Activated CD4-positive, alpha-beta T cell treated with anti-CD3 and anti-CD28 coated beads for 48 hours (primary cell): ENCODE results near the gene SLC34A1.
A peak's percentile ranks its signal among the peaks of the same experiment; 100 is the strongest.

Experiments
- DNase-seq: peaks from one replicate; pipeline ENCODE4 v3.0.0-alpha.2; 2020

The SLC34A1 gene

DNA sequence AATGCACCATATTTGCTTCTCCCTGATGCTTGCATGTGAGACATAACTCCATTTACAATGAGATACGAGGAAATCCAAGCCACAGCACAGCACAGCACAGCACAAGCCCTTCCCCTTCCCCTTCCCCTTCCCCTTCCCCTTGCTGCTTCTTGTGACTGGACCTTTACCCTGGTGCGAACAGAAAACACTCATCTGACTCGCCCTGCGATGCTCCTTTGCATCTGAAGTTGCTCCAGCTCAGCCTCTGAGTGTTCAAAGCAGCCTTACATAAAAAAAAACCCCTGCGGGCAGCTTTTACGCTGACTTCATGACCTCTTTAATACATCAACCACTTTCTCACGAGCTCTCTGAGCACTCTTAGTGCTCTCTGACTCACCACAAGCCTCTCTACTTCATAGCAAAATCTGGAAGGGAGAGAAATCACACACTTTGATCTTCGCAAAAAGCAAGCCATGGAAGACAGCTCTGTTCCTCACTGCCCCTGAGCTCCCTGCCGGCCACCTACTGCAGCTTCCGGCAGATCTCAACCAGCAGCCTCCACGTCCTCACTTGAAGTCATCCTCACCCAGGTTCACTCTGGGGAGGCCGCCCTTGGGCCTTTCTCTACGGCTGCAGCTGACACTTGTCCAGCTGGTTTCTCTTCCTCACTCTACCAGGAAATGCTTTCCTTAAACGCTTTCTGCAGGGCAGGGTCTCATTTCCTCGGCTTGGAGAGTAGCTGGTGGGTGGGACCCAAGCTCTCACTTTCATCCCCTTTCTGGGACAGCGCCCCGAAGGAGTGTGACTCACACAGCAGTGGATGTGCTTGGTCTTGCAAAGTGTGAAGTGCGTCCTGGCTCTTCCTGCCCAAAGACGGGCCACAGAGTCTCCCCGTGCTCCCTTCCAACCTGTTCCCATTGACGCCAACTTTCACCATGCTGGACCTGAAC is 5.3 kb downstream of the SLC34A1 start:
- peak; percentile 66 for DNase-seq

GRCh38 chr5:177390363-177391300 is 6.4 kb downstream of the SLC34A1 start:
- peak; percentile 92 for DNase-seq

GRCh38 chr5:177392765-177393164 is 8.5 kb downstream of the SLC34A1 start:
- no peak for DNase-seq

- DNase-seq: no peak
These were observed 9.1 kb downstream of the SLC34A1 start for GRCh38 chr5:177393206-177393765.

GRCh38 chr5:177393990-177394389 is 9.8 kb downstream of the SLC34A1 start:
- no peak for DNase-seq

DNA sequence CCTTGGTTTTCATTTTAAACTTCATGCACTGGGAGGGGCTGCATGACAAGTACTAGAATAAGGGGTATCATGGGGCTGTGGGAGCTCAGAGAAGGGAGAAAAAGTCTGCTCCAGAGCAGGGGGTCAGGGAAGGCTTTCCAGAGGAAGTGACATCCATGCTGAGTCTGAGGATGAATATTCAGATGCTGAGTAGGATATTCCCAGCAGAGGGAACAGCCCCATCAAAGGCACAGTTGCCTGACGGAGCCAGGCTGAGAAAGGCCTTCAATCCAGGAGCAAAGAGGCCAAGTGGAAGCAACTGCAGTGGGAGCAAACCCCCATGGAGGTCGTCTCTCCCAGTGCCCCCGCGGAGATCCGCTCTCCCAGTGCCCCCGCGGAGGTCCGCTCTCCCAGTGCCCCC is 11.8 kb downstream of the SLC34A1 start:
- DNase-seq: no peak

DNA sequence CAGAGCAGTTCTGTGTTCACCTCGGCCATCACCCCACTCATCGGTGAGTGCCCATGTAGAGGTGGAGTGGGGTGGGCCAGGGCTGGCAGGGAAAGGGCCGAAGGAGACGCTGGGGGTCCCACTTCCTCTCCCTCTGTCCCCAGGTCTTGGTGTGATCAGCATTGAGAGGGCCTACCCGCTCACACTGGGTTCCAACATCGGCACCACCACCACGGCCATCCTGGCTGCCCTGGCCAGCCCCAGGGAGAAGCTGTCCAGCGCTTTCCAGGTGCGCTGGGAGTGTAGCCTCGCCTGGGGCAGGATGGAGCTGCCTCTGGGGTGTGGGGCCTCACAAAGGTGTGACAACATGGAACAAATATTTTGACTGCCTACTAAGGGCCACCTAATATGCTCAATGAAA is 12.6 kb downstream of the SLC34A1 start:
- no peak for DNase-seq

DNA sequence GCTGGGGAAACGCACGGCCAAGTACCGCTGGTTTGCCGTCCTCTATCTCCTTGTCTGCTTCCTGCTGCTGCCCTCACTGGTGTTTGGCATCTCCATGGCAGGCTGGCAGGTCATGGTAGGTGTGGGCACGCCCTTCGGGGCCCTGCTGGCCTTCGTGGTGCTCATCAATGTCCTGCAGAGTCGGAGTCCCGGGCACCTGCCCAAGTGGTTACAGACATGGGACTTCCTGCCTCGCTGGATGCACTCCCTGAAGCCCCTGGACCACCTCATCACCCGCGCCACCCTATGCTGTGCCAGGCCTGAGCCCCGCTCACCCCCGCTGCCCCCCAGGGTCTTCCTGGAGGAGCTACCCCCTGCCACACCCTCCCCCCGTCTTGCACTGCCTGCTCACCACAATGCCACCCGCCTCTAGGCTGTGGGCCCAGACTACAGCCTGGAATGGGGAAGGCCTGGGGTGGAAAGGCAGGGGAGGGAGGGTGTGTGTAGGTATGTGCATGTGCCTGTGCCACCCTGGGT is 13.7 kb downstream of the SLC34A1 start:
- no peak for DNase-seq

DNA sequence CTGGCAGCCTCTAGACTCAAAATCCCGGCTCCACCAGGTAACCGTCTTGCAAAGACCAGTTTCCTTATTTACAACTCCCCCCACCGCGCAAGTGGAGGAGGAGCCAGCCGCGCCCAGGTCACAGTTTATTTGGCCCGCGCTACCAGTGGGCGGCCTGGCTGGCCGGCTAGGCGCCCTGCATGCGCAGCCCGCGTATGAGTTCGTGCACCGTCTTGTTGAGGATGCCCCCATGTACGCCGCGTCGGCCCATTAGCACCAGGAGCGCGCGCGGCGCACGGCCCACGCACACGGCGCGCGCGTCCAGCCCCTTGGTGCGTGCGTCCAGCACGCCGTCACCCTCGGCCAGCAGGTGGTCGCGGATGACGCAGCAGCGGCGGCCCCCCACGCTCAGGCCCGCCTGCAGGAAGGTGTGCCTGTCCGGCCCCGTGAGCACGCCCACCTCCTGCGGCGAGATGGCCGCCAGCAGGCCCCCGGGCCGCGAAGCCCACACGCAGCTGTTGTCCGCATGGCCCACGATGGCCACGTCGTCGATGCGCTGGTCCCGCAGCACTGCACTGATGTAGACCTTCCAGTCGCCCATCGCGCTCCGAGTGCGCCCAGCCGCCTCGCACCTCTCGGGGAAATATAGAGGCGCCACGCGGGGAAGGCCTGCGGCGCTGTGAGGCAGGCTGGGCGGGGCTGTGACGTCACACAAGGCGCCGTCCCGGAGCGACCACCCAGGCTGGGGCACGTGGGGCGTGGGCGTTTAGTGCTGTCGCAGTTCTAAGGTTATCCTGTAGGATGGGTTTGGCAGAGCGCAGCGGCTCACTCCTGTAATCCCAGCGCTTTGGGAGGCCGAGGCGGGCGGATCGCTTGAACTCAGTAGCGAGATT is 16.0 kb downstream of the SLC34A1 start, which contains the start of gene PFN3:
PFN3 (minus strand) TSS at position 665 of the 872 bp plus-strand sequence; CDS start at position 580, 85 bp downstream.
- DNase-seq: peak; percentile 31

- DNase-seq: peak; percentile 84
These were observed 18.2 kb downstream of the SLC34A1 start for GRCh38 chr5:177402271-177403043.

DNA sequence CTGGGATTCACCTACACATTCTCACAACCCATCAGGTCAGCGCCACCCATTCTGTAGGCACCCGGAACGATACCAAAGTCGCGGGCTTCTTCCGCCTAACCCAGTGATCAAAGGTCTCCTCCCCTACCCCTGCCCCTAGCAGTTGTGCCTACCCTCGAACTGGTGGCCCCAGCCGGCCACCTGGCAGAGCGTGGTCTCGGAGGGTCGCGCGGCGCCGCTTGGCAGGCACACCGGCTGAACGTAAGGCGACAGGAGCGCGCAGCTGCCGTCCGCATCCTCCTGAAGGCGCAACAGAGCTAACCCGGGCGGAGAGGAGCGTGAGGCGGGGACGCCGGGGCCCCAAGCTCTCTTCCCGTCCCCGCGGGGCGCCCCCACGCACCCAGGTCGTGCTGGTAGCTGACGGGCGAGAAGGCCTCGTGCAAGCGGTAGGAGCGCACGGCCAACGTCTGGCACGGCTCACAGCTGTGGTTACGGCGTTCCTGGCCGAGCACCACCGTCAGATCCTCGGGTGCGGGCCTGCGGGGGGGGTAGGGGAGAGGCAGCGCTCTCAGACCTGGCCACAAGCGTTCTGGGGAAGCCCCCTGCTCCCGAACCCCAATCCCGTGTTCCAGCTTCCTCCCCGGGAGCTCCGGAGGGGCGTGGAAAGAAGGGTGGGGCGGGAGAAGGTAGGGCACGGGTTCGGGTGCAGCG is 19.0 kb downstream of the SLC34A1 start:
- DNase-seq: peak; percentile 66

DNA sequence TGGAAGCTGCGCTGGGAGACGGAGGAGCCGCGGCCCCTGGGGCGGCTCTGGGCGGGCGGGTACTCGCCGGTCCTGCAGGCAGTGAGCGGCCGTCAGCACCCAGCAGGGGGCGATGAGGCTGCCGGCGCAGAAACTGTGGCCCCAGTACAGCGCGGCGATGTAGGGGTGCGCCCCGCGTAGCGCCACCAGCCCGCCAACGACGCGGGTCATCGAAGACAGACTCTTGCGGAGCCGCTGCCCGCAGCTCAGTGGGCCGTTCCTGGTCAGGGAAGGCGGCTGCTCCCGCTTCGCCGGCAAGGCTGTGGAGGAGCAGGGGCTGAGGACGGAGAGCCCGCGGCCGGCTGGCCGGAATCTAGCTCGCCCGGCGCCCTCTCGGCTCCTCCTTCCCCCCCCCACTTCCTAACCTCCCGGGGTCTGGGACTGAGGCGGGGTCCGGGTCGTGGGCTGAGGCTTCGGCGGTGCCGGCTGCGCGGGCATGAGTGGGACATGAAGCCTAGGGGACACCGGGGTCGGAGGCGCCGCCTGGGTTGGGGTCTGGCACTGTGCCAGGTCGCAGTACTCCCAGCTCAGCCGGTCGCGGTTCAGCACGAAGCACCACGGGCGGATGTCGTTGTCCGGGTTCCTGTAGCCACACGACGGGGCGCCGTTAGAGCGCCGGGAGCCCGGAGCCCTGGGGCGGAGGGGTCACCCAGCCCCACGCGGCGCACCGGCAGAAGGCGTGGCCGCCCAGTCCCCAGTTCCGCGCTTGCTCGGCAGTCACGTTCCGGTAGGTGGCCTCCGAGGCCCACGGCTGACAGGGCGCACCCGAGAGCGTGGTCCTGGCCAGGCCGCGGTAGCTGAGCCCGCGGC is 19.8 kb downstream of the SLC34A1 start:
- peak; percentile 89 for DNase-seq

DNA sequence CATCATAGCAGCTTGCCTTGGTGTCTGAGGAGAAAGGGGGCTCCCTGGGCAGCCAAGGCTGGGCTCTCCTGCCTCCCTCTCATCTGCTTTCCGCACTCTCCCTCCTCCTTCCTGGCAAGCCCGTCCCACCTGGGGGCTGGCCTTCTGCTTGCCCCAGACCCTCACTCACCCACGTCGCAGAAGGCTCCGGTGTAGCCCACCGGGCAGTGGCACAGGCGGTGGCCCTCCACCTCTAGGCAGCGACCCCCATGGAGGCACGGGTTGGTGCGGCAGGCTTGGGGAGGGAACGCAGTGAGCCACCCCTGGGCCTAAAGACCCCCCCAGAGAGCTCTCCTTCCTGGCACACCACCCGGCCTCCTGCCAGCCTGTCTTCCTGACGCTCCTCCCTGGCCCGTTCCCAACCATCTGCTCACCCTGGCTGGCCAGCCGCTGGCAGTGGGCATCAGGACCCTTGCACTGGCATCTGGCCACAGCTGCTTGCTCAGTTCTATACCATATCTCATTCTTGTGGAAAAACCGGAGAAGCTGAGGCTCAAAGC is 20.5 kb downstream of the SLC34A1 start:
- no peak for DNase-seq

GRCh38 chr5:177405312-177405711 is 21.1 kb downstream of the SLC34A1 start:
- no peak for DNase-seq

- DNase-seq: no peak
These were observed 21.6 kb downstream of the SLC34A1 start for GRCh38 chr5:177405805-177406204.

GRCh38 chr5:177409043-177409801 is 25.0 kb downstream of the SLC34A1 start, which contains the start of gene F12:
Gene F12, minus strand, starts transcription at chr5:177409564. Its CDS starts 37 bp downstream, at chr5:177409527.
- no peak for DNase-seq

DNA sequence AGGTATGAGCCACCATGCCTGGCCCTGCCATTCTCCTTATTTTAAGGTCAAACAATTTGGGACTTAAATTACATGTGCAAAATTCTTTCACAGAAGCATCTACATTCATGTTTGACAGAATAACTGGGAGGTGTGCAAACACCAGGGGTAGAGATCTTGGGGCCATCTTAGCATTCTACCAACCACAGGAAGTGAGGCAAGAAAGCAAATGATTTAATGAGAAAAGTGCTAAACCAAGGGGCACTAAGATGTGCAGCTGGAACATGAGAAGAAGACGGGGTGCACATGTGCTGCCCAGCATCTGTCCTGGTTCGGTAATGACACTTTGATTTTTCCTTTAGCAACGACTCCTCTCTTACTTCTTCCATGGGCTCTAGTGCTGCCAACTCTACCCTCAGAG is 26.3 kb downstream of the SLC34A1 start:
- no peak for DNase-seq

DNA sequence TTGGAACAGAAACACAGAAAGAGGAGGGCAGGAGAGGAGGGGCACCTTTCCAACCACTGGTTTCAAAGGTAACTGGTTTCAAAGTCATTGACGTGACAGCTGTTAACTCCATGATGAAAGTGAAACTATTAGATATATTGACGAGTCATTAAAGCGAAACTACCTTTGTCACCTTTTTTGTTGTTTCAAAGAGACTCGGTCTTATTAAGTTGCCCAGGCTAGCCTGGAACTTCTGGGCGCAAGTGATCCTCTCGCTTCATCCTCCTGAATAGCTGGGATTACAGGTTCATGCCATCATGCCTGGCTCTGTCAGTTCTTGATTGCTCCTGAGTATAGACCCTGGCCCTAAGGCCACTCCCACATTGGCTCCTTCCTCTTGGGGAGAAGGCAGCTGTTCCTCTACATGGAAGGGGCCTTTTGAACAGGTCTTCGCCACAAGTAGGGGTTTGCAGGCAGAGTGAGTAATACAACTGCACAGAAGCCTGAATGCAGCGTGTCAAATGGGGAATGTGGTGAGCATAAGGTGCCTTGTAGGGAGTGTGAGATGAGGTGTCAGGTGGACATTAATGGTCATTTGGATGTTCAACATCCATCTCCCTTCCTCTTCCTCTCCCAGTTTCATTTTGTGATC is 28.5 kb downstream of the SLC34A1 start:
- DNase-seq: peak; percentile 40
